Fibroblast of mammary gland (primary cell): Measurements from ENCODE around the gene IL27RA.

Experiments used
- DNase-seq: peaks from one replicate; pipeline ENCODE4 v3.0.0-alpha.2; 2010; ENCODE audit warnings: low read depth
- H3K4me3 ChIP-seq: 2 replicates; pipeline ENCODE4 v1.5.1; 2011; ENCODE audit warnings: low read depth, mild to moderate bottlenecking, low read length, moderate library complexity; ENCODE audit not compliant: control insufficient read depth
- TF ChIP-seq, protein P1 (sequence below): conservative IDR thresholded peaks from 2 replicates; pipeline ENCODE4 v1.5.1; 2011; ENCODE audit warnings: low read depth, low read length, inconsistent platforms; ENCODE audit not compliant: control insufficient read depth, insufficient read depth

IL27RA gene

DNA sequence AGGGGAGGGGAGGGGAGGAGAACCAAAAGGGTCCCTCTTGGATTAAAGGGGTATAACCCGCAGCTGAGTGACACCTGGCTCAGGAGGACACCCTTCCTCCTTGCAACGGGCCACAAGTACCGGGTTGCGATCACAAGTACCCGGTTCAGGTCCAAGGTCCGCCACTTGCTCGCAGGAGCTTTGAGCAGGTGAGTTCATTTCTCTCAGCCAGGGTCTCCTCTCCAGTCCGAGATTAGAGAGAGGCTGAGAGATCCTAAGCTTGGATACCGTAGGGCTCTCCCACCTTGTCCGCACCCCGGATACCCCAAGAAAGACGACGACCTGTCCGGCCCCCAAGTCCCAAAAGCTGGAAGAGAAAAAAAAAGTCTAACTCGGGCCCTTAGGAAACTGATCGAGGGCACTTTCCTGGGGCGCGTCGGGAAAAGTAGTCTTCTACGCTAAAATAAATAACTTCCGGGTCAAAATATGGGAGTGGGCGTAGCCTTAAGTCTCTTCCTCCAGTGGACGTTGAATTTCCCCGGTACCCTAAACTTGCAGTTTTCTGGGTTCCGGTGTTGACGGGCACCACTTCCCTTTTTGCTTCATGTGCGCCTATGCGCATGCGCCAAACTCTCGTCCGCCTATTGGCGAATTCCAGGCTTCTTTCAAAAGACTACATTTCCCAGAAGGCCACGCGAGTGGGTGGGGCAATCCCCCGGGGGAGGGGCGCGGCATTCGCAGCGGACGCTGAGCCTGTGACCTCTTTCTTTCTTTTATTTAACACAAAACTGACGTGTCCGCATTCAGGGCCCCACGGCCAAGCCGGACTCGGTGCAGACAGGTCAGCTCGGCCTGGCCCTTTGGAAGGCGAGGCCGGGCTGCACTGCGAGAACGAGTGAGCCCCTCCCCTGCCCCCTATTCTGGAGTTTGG, 49.6 kb downstream of the IL27RA start:
- H3K4me3 ChIP-seq, result peak overlapping the region; percentile 86
- DNase-seq, result peak; percentile 100
- TF ChIP-seq, protein P1, sequence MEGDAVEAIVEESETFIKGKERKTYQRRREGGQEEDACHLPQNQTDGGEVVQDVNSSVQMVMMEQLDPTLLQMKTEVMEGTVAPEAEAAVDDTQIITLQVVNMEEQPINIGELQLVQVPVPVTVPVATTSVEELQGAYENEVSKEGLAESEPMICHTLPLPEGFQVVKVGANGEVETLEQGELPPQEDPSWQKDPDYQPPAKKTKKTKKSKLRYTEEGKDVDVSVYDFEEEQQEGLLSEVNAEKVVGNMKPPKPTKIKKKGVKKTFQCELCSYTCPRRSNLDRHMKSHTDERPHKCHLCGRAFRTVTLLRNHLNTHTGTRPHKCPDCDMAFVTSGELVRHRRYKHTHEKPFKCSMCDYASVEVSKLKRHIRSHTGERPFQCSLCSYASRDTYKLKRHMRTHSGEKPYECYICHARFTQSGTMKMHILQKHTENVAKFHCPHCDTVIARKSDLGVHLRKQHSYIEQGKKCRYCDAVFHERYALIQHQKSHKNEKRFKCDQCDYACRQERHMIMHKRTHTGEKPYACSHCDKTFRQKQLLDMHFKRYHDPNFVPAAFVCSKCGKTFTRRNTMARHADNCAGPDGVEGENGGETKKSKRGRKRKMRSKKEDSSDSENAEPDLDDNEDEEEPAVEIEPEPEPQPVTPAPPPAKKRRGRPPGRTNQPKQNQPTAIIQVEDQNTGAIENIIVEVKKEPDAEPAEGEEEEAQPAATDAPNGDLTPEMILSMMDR, result no peak

DNA sequence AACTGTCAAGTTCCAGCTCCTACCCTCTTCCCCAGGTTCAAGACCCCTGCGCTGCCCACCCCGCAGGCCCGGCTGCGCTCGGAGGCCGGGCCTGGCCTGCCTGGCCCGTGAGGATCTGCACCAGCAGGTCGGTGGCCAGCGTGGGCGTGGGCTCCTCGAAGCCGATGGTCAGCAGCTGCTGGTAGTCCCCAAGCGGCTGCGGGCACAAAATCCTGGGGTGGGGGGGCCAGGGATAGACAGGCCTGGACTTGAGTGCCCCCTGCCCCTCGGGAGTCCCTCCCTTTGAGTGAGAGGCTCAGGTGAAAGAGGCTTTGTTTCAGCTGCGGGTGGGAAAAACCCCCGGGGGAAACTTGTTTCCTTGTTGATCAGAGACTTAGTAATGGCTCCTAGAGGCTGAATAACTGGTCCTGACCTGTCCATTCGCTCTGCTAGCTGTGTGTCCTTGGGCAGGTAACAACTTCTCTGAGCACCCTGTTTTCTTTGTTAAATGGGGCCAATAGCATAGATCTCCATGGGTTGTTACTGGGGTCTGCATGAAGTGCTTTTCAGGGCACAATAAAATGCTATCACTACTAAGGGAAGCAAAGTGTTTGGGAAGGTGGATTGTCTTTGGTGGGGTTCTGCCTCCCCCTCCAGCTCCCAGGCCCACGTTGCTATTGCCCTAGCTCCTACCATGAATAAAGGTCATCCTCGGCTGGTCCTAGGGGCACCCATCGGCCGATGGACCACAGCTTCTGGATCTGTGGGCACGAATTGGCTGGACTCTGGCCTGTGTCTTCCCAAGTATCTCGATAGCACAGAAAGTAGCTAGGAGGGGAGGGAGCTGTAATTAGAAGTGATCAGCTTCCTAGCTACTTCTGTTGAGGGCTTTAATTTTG, 50.5 kb downstream of the IL27RA start:
- peak overlapping the region; percentile 63 for H3K4me3 ChIP-seq
- TF ChIP-seq, protein P1, result no peak
- DNase-seq, result peak; percentile 30

DNA sequence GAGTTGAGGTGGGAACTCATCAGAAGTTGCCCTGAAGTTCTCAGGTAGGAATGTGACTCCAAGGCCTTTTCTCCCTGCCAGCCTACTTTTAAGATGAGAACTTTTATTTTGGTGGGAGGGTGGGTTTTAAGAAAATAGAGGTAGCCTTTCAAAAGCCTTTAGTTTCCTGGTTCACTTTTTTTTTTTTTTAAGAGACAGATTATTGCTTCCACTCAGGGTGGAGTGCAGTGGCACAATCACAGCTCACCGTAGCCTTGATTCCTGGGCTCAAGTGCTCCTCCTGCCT, 51.1 kb downstream of the IL27RA start:
- no peak overlapping the region for H3K4me3 ChIP-seq
- TF ChIP-seq, protein P1, result no peak
- DNase-seq, result no peak

DNA sequence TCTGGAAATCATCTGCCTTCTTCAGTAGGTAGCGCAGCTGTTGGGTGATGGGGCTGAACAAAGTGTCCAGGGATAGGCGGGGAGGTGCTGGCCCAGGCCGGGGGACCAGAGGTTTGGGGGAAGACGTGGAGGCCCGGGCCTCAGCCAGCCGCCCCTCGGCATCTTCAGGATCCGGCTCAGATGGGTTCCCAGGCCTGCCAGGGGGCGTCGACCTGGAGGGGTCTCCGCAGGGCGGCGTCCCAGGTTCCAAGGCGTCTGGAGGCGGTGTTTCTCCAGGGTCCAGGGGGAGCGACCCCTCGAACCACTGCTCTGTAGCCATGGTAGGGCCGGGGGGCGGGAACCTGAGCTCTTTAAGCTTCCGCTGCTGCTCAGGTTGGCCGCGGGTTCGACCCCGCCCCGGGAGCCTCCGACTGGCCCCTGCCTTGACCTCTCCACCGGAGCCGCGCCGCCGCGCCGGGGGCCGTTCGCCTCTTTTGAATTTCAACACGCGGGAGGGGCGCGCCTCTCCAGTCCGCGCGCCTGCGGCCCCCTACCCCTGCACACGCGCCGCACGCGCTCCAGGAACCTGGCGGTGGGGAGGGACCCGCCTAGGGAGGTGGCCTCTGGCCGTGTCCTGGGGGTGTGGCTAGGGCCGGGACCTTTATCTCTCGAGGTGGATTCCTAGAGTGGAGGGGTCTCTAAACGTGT, 53.9 kb downstream of the IL27RA start, which contains the start of gene C19orf67:
TSS of gene C19orf67 (minus strand) at position 475 of the 687 bp plus-strand sequence. CDS start at position 319, 156 bp downstream.
- no peak for DNase-seq
- TF ChIP-seq, protein P1, result no peak
- no peak within 1 kb of the TSS for H3K4me3 ChIP-seq

DNA sequence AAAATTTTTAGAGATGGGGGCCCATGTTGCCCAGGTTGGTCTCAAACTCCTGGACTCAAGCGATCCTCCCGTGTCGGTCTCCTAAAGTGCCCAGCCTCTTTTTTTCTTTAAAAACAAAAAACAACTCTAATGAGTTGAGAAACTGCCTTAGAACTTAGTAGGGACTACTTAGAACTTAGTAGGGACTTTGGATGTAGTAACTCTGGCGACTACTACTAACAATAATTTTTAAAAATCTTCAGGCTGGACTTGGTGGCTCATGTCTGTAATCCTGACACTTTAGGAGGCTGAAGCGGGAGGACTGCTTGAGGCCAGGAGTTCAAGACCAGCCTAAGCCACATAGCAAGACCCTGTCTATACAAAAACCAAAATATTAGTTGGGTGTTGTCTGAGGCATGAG, 54.5 kb downstream of the IL27RA start:
- no peak for DNase-seq
- TF ChIP-seq, protein P1, result no peak

DNA sequence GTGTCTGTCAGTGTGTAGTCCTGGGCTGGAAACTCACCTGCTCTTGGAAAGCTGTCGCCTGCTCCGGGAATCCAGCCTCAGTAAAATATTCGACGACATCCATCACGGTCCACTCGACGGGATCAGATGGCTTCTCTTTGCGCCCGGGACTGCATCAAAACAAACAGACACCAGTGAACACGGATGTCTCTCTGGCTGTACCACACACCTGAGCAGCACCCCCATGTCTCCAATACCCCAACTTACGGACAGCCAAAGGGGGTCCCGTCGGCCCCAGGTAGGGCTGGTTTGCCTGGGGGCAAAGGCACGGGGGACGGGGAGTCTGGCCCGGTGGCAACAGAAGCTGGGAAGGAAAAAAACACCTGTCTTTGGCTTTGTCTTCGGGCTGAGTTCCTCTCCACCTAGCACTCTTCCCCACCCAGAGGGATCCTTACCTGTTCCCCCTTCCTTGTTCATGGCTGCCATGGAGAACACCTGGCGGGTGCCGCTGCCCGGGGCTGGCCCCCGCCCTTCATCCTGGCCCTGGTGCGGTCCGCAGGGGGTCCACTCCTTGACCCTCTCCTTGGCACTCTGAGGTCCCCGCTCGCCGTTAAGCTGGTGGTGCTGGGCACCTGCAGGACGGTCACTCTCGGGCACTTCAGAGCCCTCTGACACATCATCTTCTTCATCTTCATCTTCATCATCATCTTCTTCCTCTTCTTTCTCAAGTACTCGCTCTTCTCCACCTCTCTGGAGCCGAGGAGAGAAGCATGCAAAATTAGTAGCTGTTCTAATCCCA, 57.3 kb downstream of the IL27RA start:
- DNase-seq, result no peak
- TF ChIP-seq, protein P1, result no peak
- H3K4me3 ChIP-seq, result peak overlapping the region; percentile 40

More for the DNA sequence above, 54.5 kb downstream of the IL27RA start:
- H3K4me3 ChIP-seq, result no peak overlapping the region
